SK-N-SH treated with all-trans-retinoic acid at 6 μM for 48 hours (cell line): ENCODE results near the gene NLRP7.
A peak's percentile ranks its signal among the peaks of the same experiment; 100 is the strongest.
"Not testable (repeated sequence)": the region's sequence is repeated elsewhere in the genome, so short reads cannot be mapped to it uniquely, and the experiment has no call there.

Experiments used
- ATAC-seq: fragments of 200-7000 bp; cut with Tn5 transposase; 3 replicates; pipeline ENCODE4 v1.9.1; 2020; ENCODE audit warnings: mild to moderate bottlenecking, moderate library complexity
- ARNTL ChIP-seq: fragments of 450-650 bp; formaldehyde crosslinking; IDR thresholded peaks from 2 replicates; pipeline ENCODE4 v1.5.0; 2020; ENCODE audit warnings: low read depth, mild to moderate bottlenecking, moderate library complexity, borderline replicate concordance
- BACH2 ChIP-seq: fragments of 250-450 bp; sonication (Bioruptor Pico); IDR thresholded peaks from 2 replicates; pipeline ENCODE4 v1.9.0; 2021; ENCODE audit warnings: mild to moderate bottlenecking, borderline replicate concordance
- CREB5 ChIP-seq: fragments of 250-450 bp; sonication (Bioruptor Pico); IDR thresholded peaks from 2 replicates; pipeline ENCODE4 v1.5.1; 2020; ENCODE audit warnings: low read depth, mild to moderate bottlenecking, moderate library complexity
- CSDC2 ChIP-seq: fragments of 250-450 bp; sonication (Bioruptor Pico); IDR thresholded peaks from 2 replicates; pipeline ENCODE4 v1.5.0; 2020; ENCODE audit warnings: mild to moderate bottlenecking, moderate library complexity
- CSRNP3 ChIP-seq: fragments of 250-450 bp; sonication (Bioruptor Pico); IDR thresholded peaks from 2 replicates; pipeline ENCODE4 v1.5.1; 2021; ENCODE audit warnings: mild to moderate bottlenecking, moderate library complexity
- ESRRG ChIP-seq: fragments of 250-450 bp; sonication (Bioruptor Pico); IDR thresholded peaks from 2 replicates; pipeline ENCODE4 v1.6.1; 2021; ENCODE audit warnings: mild to moderate bottlenecking
- GLIS3 ChIP-seq: fragments of 250-450 bp; sonication (Bioruptor Pico); IDR thresholded peaks from 2 replicates; pipeline ENCODE4 v1.5.0; 2020; ENCODE audit warnings: mild to moderate bottlenecking, moderate library complexity
- ISL1 ChIP-seq: fragments of 250-450 bp; sonication (Bioruptor Pico); IDR thresholded peaks from 2 replicates; pipeline ENCODE4 v2.1.2; 2022; ENCODE audit warnings: mild to moderate bottlenecking, moderate library complexity
- OSR1 ChIP-seq: fragments of 250-450 bp; sonication (Bioruptor Pico); IDR thresholded peaks from 2 replicates; pipeline ENCODE4 v1.8.0; 2022; ENCODE audit warnings: moderate library complexity, mild to moderate bottlenecking, inconsistent platforms
- PATZ1 ChIP-seq: fragments of 250-450 bp; sonication (Bioruptor Pico); IDR thresholded peaks from 2 replicates; pipeline ENCODE4 v1.8.0; 2020; ENCODE audit warnings: mild to moderate bottlenecking, moderate library complexity, borderline replicate concordance
- POU6F1 ChIP-seq: fragments of 250-450 bp; sonication (Bioruptor Pico); IDR thresholded peaks from 2 replicates; pipeline ENCODE4 v1.8.0; 2021; ENCODE audit warnings: low read depth, mild to moderate bottlenecking, moderate library complexity, borderline replicate concordance
- PPARA ChIP-seq: fragments of 250-450 bp; sonication (Bioruptor Pico); IDR thresholded peaks from 2 replicates; pipeline ENCODE4 v1.5.0; 2020; ENCODE audit warnings: mild to moderate bottlenecking, borderline replicate concordance
- RARB ChIP-seq: fragments of 250-450 bp; sonication (Bioruptor Pico); IDR thresholded peaks from 2 replicates; pipeline ENCODE4 v1.8.0; 2021; ENCODE audit warnings: mild to moderate bottlenecking, moderate library complexity
- SNAI2 ChIP-seq: fragments of 250-450 bp; sonication (Bioruptor Pico); IDR thresholded peaks from 2 replicates; pipeline ENCODE4 v1.5.0; 2020; ENCODE audit warnings: mild to moderate bottlenecking, moderate library complexity
- TCF4 ChIP-seq: fragments of 250-450 bp; sonication (Bioruptor Pico); IDR thresholded peaks from 2 replicates; pipeline ENCODE4 v1.8.0; 2021; ENCODE audit warnings: mild to moderate bottlenecking, moderate library complexity, borderline replicate concordance
- TOX ChIP-seq: fragments of 250-450 bp; sonication (Bioruptor Pico); IDR thresholded peaks from 2 replicates; pipeline ENCODE4 v1.8.0; 2021; ENCODE audit warnings: mild to moderate bottlenecking, moderate library complexity, borderline replicate concordance
- TSHZ2 ChIP-seq: fragments of 250-450 bp; sonication (Bioruptor Pico); IDR thresholded peaks from 2 replicates; pipeline ENCODE4 v1.5.0; 2020; ENCODE audit warnings: mild to moderate bottlenecking, moderate library complexity
- ZC3H10 ChIP-seq: fragments of 250-450 bp; sonication (Bioruptor Pico); IDR thresholded peaks from 2 replicates; pipeline ENCODE4 v1.5.1; 2021; ENCODE audit warnings: mild to moderate bottlenecking, moderate library complexity
- ZFP3 ChIP-seq: fragments of 250-450 bp; sonication (Bioruptor Pico); IDR thresholded peaks from 2 replicates; pipeline ENCODE4 v1.5.0; 2020; ENCODE audit warnings: mild to moderate bottlenecking, moderate library complexity
- ZNF8 ChIP-seq: fragments of 450-650 bp; formaldehyde crosslinking; IDR thresholded peaks from 2 replicates; pipeline ENCODE4 v1.5.0; 2020; ENCODE audit warnings: mild to moderate bottlenecking, moderate library complexity

NLRP7 gene

GRCh38 chr19:54955376-54955775 lies 8.0 kb upstream of the NLRP7 start:
- no peak for ATAC-seq
- TF ChIP-seq OSR1 (CRISPR knock-in tag) (no peak), CSDC2 (no peak), ESRRG (CRISPR knock-in tag) (no peak), TCF4 (CRISPR knock-in tag) (no peak), CSRNP3 (no peak), ISL1 (CRISPR knock-in tag) (no peak), ZFP3 (CRISPR knock-in tag) (no peak), ARNTL (no peak), GLIS3 (no peak), CREB5 (CRISPR knock-in tag) (no peak), ZNF8 (no peak), TOX (CRISPR knock-in tag) (no peak)

- not testable (repeated sequence) for ATAC-seq
These were observed 6.0 kb upstream of the NLRP7 start for GRCh38 chr19:54953345-54953713.

GRCh38 chr19:54952591-54953344 lies 5.4 kb upstream of the NLRP7 start:
- ATAC-seq = 0 out of 3 replicates have a peak, but pooled peaks have one; percentile 21

GRCh38 chr19:54950580-54950979 lies 3.2 kb upstream of the NLRP7 start:
- not testable (repeated sequence) for ATAC-seq

More at GRCh38 chr19:54952591-54953344, 5.4 kb upstream of the NLRP7 start:
- no peak for TF ChIP-seq TOX (CRISPR knock-in tag)
- TF ChIP-seq ZNF8 = no peak
- no peak for TF ChIP-seq SNAI2 (CRISPR knock-in tag)
- TF ChIP-seq TSHZ2 (CRISPR knock-in tag) = no peak
- TF ChIP-seq ZFP3 (CRISPR knock-in tag) = no peak
- TF ChIP-seq ARNTL = no peak
- TF ChIP-seq RARB (CRISPR knock-in tag) = no peak
- TF ChIP-seq PPARA (CRISPR knock-in tag) = no peak
- no peak for TF ChIP-seq BACH2 (CRISPR knock-in tag)

GRCh38 chr19:54949412-54949811 lies 2.1 kb upstream of the NLRP7 start:
- ATAC-seq = no peak
- TF ChIP-seq CSRNP3 (no peak), PATZ1 (CRISPR knock-in tag) (no peak), TSHZ2 (CRISPR knock-in tag) (no peak), ZFP3 (CRISPR knock-in tag) (no peak), OSR1 (CRISPR knock-in tag) (no peak), GLIS3 (no peak), TOX (CRISPR knock-in tag) (no peak), POU6F1 (no peak), SNAI2 (CRISPR knock-in tag) (no peak), ZC3H10 (no peak)
